Pancreas (tissue), 10 donors: ENCODE results near the gene FHOD3. TPM values are rescaled to one million over a fixed set of nuclear protein-coding genes. Genes with fewer than 3 reads are reported as not detected.

Source experiments
- ATAC-seq, 4 donors: fragments of 200-7000 bp; cut with Tn5 transposase; one replicate each; pipeline versions ENCODE4 v1.8.0 to v1.9.1; 2020; ENCODE audit warnings: mild to moderate bottlenecking in 4 of 4, moderate library complexity in 4 of 4
- DNase-seq, 6 donors: peaks; one replicate each; pipeline ENCODE4 v3.0.0-alpha.2; 2020
- FAIRE-seq: peaks from 2 replicates; lab custom pipeline; 2012; peaks lifted over from hg19 to GRCh38; lab: Jason Lieb, UNC
- H3K27ac ChIP-seq, 4 donors: fragments of 200-600 bp; sonication (generic); 1 replicate in 3 of 4; 2 replicates in 1 of 4; pipeline versions ENCODE4 v1.5.0 to v1.8.0; 2020
- H3K27me3 ChIP-seq, 4 donors: fragments of 200-600 bp; one replicate each; pipeline ENCODE4 v1.8.0; 2021
- H3K36me3 ChIP-seq, 3 donors: fragments of 200-600 bp; sonication (generic) in 1 of 3; one replicate each; pipeline versions ENCODE4 v1.5.0 to v1.8.0; 2020 to 2021
- H3K4me1 ChIP-seq, 3 donors: fragments of 200-600 bp; one replicate each; pipeline ENCODE4 v1.8.0; 2021
- H3K4me3 ChIP-seq, 4 donors: fragments of 200-600 bp; sonication (generic) in 2 of 4; one replicate each; pipeline versions ENCODE4 v1.5.0 to v1.8.0; 2020 to 2021
- H3K9me3 ChIP-seq, 4 donors: fragments of 200-600 bp; one replicate each; pipeline ENCODE4 v1.8.0; 2021
- WGBS, 2 donors: extraction: QIAGEN DNeasy Blood & Tissue Kit; methylation state at CpG; one replicate each; pipeline ENCODE4 v1.1.7; 2013; 5-methylcytosine and 5-hydroxymethylcytosine counted together
- intact Hi-C, 3 donors: fragments of 100-400 bp; cut with DNase I; formaldehyde crosslinking; loops; one replicate each; pipeline versions ENCODE4 v1.11.1 to v1.14.2; 2022
- polyA plus RNA-seq, 2 donors: library from polyadenylated mRNA; stranded (reverse); fragments of 200-250 nt; gene quantifications; one replicate each; pipeline ENCODE4 v1.2.3, GENCODE V29; 2013
- total RNA-seq, 6 donors: library from RNA; stranded (reverse); fragmentation: NEBNext Ultra II Directional in 4 of 6; extraction: Animal tissue kit (Norgen Biotek cat#: 25700) in 4 of 6; gene quantifications; one replicate each; pipeline versions ENCODE4 v1.2.1 to v1.2.4, GENCODE V29; 2021 to 2023
- TF ChIP-seq, protein P1 (sequence below), 4 donors: fragments of 200-600 bp; sonication (generic) in 3 of 4; IDR thresholded peaks; one replicate each; pipeline versions ENCODE4 v1.5.0 to v1.8.0; 2021; ENCODE audit warnings: antibody characterized with exemption in 4 of 4
- donor health status: healthy with polysubstance abuse.
- donor health status: DM: no; HTN: no; CAD: no; lungs with moderate emphysema.
- donor health status: DM: no; HTN: no; CAD: no.
- donor health status: control.
- donor health status: control.
- donor health status: Bipolar disorder and iron deficiency.
- donor health status: DM: yes; HTN: yes; CAD: no.
- donor health status: DM: no; HTN: no; CAD: no.
- donor health status: DM: no; HTN: no; CAD: no.
- donor health status: DM: yes; HTN: yes; CAD: no.

Gene FHOD3
- total and polyA plus RNA-seq, 8 donors = 0.25 to 4.3 (median 1.2) TPM

DNA sequence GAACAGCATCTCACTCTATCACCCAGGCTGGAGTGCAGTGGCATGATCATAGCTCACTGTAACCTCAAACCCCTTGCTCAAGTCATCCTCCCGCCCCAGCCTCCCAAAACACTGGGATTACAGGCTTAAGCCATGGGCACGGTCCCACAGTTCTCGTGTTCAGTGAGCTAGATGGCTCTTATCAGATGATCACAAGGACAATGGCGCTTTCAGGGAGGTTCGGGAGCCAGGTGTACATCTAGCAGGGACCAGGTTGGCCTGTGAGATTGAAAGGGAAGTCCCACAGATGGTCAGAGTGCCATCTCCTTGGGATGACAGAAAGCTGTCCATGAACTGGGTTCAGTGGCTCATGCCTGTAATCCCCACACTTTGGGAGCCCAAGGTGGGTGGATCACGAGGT, 14.1 kb upstream of the FHOD3 start:
- Histone ChIP-seq H3K4me1 (no peaks in the 10 kb centered on the region), H3K27ac (no peak overlapping the region), H3K27me3 (no peaks in the 10 kb centered on the region), H3K9me3 (no peaks in the 10 kb centered on the region), H3K36me3 (no peaks in the 10 kb centered on the region), H3K4me3 (no peak overlapping the region)
- 45 to 62% methylated on average over 6 of the region's 6 CpGs for WGBS, 2 donors
- ATAC-seq (no peak), DNase-seq (no peak), FAIRE-seq (no peak)
- intact Hi-C loops = loop anchor here in 2 of 3 donors (5.0 to 10.0 kb wide), 5 partner anchors 189 to 529 kb away; no protein-coding TSS in a partner anchor
- TF ChIP-seq, protein P1, sequence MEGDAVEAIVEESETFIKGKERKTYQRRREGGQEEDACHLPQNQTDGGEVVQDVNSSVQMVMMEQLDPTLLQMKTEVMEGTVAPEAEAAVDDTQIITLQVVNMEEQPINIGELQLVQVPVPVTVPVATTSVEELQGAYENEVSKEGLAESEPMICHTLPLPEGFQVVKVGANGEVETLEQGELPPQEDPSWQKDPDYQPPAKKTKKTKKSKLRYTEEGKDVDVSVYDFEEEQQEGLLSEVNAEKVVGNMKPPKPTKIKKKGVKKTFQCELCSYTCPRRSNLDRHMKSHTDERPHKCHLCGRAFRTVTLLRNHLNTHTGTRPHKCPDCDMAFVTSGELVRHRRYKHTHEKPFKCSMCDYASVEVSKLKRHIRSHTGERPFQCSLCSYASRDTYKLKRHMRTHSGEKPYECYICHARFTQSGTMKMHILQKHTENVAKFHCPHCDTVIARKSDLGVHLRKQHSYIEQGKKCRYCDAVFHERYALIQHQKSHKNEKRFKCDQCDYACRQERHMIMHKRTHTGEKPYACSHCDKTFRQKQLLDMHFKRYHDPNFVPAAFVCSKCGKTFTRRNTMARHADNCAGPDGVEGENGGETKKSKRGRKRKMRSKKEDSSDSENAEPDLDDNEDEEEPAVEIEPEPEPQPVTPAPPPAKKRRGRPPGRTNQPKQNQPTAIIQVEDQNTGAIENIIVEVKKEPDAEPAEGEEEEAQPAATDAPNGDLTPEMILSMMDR (IDR thresholded peaks at IDR 0.05) = no peak

DNA sequence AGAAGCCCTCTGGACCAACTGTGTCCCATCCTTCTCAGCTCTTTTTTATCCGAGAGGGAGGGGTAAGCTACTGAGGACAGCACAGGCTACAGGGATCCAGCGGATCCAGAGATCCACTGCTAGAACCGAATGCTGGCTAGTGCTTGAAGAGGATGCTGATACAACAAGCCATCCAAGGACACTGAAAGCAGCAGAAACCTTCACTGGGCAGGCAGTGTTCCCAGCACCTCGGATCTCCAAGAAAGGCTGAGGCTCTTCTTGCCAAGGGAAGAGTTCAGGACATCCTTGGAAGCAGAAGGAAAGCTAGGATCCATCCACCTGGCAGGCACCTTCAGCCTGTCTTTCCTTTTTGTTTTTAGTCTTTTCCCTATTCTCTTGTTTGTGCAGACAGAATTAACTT, 13.2 kb upstream of the FHOD3 start:
- no peak overlapping the region for H3K4me3 ChIP-seq
- 47 to 56% methylated on average over 4 of the region's 4 CpGs for WGBS, 2 donors
- H3K27ac ChIP-seq = no peak overlapping the region
- ATAC-seq (no peak), DNase-seq (no peak), FAIRE-seq (no peak)
- no peaks in the 10 kb centered on the region for H3K4me1 ChIP-seq
- TF ChIP-seq, protein P1 (IDR thresholded peaks at IDR 0.05) = no peak
- no peaks in the 10 kb centered on the region for H3K27me3 ChIP-seq
- no peaks in the 10 kb centered on the region for H3K9me3 ChIP-seq
- no peaks in the 10 kb centered on the region for H3K36me3 ChIP-seq
- intact Hi-C loops = loop anchor here in 2 of 3 donors (5.0 to 10.0 kb wide), 5 partner anchors 189 to 529 kb away; no protein-coding TSS in a partner anchor

DNA sequence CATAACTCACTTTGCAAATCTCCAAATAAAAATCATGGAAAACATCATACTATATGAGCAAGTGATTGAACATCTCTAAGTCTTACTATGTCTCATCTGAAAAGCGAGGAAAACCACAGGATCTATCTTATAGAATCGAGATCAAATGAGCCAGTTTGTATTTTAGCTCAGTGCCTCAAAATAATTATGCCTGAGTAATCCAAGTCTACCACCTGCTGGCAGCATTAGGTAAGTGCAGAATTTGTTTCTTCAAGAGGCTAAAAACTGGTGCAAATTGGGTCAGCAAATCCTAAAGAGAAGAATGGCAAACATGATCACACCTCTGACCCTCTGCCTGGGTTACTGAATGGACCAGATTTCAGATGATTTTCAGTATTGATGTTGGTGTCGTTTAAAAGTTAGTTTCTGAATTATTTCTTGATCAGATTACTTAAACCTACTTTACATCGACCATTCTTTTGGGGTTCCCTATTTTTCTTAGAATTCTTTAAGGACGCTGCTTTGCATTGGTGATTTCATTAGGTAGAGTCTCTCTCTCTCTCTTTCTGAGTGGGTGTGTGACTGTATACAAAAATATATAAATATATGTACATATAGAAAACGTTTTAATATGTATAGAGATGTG, 12.7 kb upstream of the FHOD3 start:
- FAIRE-seq (peak; percentile 92), ATAC-seq (peak in 3 of 4 donors; percentile 75 to 86 (median 82)), DNase-seq (peak in 2 of 6 donors; percentile 19 to 50)
- H3K36me3 ChIP-seq = no peaks in the 10 kb centered on the region
- no peaks in the 10 kb centered on the region for H3K4me1 ChIP-seq
- H3K27me3 ChIP-seq = no peaks in the 10 kb centered on the region
- no peaks in the 10 kb centered on the region for H3K9me3 ChIP-seq
- no peak overlapping the region for H3K27ac ChIP-seq
- intact Hi-C loops = loop anchor here in 2 of 3 donors (5.0 to 10.0 kb wide), 6 partner anchors 190 to 530 kb away; no protein-coding TSS in a partner anchor
- 24 to 25% methylated on average over 6 of the region's 6 CpGs for WGBS, 2 donors
- TF ChIP-seq, protein P1 (IDR thresholded peaks at IDR 0.05) = peak; percentile 70 to 78 (median 74)
- H3K4me3 ChIP-seq = no peak overlapping the region

GRCh38 chr18:36287653-36288052, 9.9 kb upstream of the FHOD3 start:
- FAIRE-seq = no peak
- no peaks in the 10 kb centered on the region for H3K27me3 ChIP-seq
- H3K27ac ChIP-seq = no peak overlapping the region
- H3K9me3 ChIP-seq = no peaks in the 10 kb centered on the region
- H3K4me1 ChIP-seq = no peaks in the 10 kb centered on the region
- no peak for ATAC-seq
- H3K4me3 ChIP-seq = no peak overlapping the region
- TF ChIP-seq, protein P1 (IDR thresholded peaks at IDR 0.05) = no peak
- intact Hi-C loops = loop anchor here in 2 of 3 donors (5.0 to 10.0 kb wide), 5 partner anchors 193 to 533 kb away; no protein-coding TSS in a partner anchor
- no peak for DNase-seq
- H3K36me3 ChIP-seq = no peaks in the 10 kb centered on the region
- WGBS, 2 donors = 79 to 85% methylated on average over 2 of the region's 2 CpGs

DNA sequence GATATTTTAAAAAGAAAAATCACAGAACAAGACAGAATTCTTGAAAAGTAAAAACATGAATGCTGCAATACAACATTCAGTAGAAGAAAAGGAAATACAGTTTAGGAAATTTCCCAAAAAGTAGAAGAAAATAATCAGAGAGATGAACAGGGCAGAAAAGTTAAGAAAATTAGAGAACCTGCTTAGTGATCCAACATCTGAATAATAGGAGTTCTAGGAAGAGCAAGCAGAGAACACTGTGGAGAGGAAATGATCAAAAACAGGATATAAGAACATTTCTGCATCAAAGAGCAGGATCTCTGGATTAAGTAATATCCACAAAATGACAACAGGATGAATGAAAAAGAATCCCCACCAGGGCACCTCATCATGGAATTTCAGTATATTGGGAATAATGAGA, 8.8 kb upstream of the FHOD3 start:
- FAIRE-seq (no peak), DNase-seq (no peak), ATAC-seq (no peak)
- TF ChIP-seq, protein P1 (IDR thresholded peaks at IDR 0.05) = no peak
- intact Hi-C loops = loop anchor here in 2 of 3 donors (5.0 to 10.0 kb wide), 5 partner anchors 194 to 534 kb away; no protein-coding TSS in a partner anchor
- Histone ChIP-seq H3K27me3 (no peaks in the 10 kb centered on the region), H3K9me3 (no peaks in the 10 kb centered on the region), H3K36me3 (no peaks in the 10 kb centered on the region), H3K4me3 (no peak overlapping the region), H3K4me1 (no peaks in the 10 kb centered on the region), H3K27ac (no peak overlapping the region)
